Measurements from ENCODE around the gene KLK12.

DNA sequence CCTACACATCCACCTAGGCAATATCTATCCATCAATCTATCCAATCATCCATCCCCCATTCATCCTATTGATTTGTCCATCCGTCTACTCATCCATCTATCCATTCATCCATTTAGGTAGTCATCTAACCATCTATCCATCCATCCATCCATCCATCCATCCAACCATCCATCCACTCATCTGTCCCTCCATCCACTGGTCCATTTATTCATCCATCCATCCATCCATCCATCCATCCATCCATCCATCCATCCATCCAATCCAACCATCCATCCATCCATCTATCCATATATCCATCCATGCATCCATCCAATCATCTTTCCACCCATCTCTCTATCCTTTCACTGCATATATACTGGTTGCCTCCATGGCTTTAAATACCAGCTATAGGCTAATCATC is 26.2 kb upstream of the KLK12 start:
- TF ChIP-seq ZNF76 (tag by site-specific recombination; IDR thresholded peaks at IDR 0.05; ENCODE audit: borderline replicate concordance, low read depth) (no peak), CTCF (tag by site-specific recombination; IDR thresholded peaks at IDR 0.05) (no peak), ZBTB7A (tag by site-specific recombination; IDR thresholded peaks at IDR 0.05; ENCODE audit: low read depth) (no peak), ZNF114 (tag by site-specific recombination; IDR thresholded peaks at IDR 0.05) (no peak), ZNF274 (IDR thresholded peaks at IDR 0.05; ENCODE audit: low read length) (no peak), ZNF274 (tag by site-specific recombination; IDR thresholded peaks at IDR 0.05; ENCODE audit: borderline replicate concordance) (no peak), GLI4 (tag by site-specific recombination; IDR thresholded peaks at IDR 0.05) (no peak), MZF1 (tag by site-specific recombination; IDR thresholded peaks at IDR 0.05; ENCODE audit: borderline replicate concordance) (no peak), ZNF221 (tag by site-specific recombination; IDR thresholded peaks at IDR 0.05; ENCODE audit: borderline replicate concordance) (no peak), ZNF398 (tag by site-specific recombination; IDR thresholded peaks at IDR 0.05) (no peak), ZNF776 (tag by site-specific recombination; IDR thresholded peaks at IDR 0.05; ENCODE audit: borderline replicate concordance) (no peak), ZFP3 (tag by site-specific recombination; IDR thresholded peaks at IDR 0.05; ENCODE audit: low read depth) (no peak)
- TF ChIP-seq, protein P1, sequence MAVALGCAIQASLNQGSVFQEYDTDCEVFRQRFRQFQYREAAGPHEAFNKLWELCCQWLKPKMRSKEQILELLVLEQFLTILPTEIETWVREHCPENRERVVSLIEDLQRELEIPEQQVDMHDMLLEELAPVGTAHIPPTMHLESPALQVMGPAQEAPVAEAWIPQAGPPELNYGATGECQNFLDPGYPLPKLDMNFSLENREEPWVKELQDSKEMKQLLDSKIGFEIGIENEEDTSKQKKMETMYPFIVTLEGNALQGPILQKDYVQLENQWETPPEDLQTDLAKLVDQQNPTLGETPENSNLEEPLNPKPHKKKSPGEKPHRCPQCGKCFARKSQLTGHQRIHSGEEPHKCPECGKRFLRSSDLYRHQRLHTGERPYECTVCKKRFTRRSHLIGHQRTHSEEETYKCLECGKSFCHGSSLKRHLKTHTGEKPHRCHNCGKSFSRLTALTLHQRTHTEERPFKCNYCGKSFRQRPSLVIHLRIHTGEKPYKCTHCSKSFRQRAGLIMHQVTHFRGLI (tag by site-specific recombination; IDR thresholded peaks at IDR 0.05) = no peak
- TF ChIP-seq, protein P2, sequence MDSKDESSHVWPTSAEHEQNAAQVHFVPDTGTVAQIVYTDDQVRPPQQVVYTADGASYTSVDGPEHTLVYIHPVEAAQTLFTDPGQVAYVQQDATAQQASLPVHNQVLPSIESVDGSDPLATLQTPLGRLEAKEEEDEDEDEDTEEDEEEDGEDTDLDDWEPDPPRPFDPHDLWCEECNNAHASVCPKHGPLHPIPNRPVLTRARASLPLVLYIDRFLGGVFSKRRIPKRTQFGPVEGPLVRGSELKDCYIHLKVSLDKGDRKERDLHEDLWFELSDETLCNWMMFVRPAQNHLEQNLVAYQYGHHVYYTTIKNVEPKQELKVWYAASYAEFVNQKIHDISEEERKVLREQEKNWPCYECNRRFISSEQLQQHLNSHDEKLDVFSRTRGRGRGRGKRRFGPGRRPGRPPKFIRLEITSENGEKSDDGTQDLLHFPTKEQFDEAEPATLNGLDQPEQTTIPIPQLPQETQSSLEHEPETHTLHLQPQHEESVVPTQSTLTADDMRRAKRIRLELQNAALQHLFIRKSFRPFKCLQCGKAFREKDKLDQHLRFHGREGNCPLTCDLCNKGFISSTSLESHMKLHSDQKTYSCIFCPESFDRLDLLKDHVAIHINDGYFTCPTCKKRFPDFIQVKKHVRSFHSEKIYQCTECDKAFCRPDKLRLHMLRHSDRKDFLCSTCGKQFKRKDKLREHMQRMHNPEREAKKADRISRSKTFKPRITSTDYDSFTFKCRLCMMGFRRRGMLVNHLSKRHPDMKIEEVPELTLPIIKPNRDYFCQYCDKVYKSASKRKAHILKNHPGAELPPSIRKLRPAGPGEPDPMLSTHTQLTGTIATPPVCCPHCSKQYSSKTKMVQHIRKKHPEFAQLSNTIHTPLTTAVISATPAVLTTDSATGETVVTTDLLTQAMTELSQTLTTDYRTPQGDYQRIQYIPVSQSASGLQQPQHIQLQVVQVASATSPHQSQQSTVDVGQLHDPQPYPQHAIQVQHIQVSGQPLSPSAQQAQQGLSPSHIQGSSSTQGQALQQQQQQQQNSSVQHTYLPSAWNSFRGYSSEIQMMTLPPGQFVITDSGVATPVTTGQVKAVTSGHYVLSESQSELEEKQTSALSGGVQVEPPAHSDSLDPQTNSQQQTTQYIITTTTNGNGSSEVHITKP (tag by site-specific recombination; IDR thresholded peaks at IDR 0.05) = no peak
